Medulla oblongata (tissue), 1 donor: ENCODE measurements around the gene IL12RB1.
A peak's percentile ranks its signal among the peaks of the same experiment; 100 is the strongest.
"Not testable (repeated sequence)": the region's sequence is repeated elsewhere in the genome, so short reads cannot be mapped to it uniquely, and the experiment has no call there.

ENCODE experiments used
- DNase-seq: peaks from one replicate; pipeline ENCODE4 v3.0.0-alpha.2; 2015; ENCODE audit errors: extremely low spot score

The IL12RB1 gene

GRCh38 chr19:18112989-18113478, 26.3 kb upstream of the IL12RB1 start:
- DNase-seq: peak; percentile 96

- DNase-seq: no peak
Observed at GRCh38 chr19:18110609-18111232, 24.0 kb upstream of the IL12RB1 start.

- no peak for DNase-seq
Observed at GRCh38 chr19:18109733-18110608, 23.2 kb upstream of the IL12RB1 start.

GRCh38 chr19:18109341-18109732, 22.6 kb upstream of the IL12RB1 start:
- DNase-seq: no peak

GRCh38 chr19:18108897-18109296, 22.2 kb upstream of the IL12RB1 start:
- DNase-seq: no peak

- no peak for DNase-seq
Observed at GRCh38 chr19:18107235-18107634, 20.5 kb upstream of the IL12RB1 start.

- DNase-seq: not testable (repeated sequence)
Observed at GRCh38 chr19:18105259-18105658, 18.5 kb upstream of the IL12RB1 start.

- no peak for DNase-seq
Observed at GRCh38 chr19:18104793-18105131, 18.0 kb upstream of the IL12RB1 start.

GRCh38 chr19:18102916-18103542, 16.3 kb upstream of the IL12RB1 start:
- no peak for DNase-seq

GRCh38 chr19:18101268-18101667, 14.5 kb upstream of the IL12RB1 start:
- DNase-seq: no peak

- peak; percentile 51 for DNase-seq
Observed at GRCh38 chr19:18100710-18101109, 14.0 kb upstream of the IL12RB1 start.

GRCh38 chr19:18099623-18099995, 12.9 kb upstream of the IL12RB1 start:
- no peak for DNase-seq

GRCh38 chr19:18098891-18099622, 12.3 kb upstream of the IL12RB1 start:
- DNase-seq: no peak

- DNase-seq: no peak
Observed at GRCh38 chr19:18097993-18098890, 11.5 kb upstream of the IL12RB1 start.

GRCh38 chr19:18097217-18097992, 10.7 kb upstream of the IL12RB1 start, which contains the start of gene MAST3:
MAST3 (plus strand) TSS chr19:18097778; CDS start chr19:18097793, 15 bp downstream.
- DNase-seq: peak; percentile 87

- no peak for DNase-seq
Observed at GRCh38 chr19:18096258-18096657, 9.5 kb upstream of the IL12RB1 start.

- DNase-seq: no peak
Observed at GRCh38 chr19:18093439-18094161, 6.9 kb upstream of the IL12RB1 start.

GRCh38 chr19:18091217-18091608, 4.5 kb upstream of the IL12RB1 start:
- DNase-seq: peak; percentile 70

- DNase-seq: peak; percentile 41
Observed at GRCh38 chr19:18090545-18091216, 3.9 kb upstream of the IL12RB1 start.
